H9 (cell line): ENCODE measurements around the gene RUNX1. TPM values are rescaled to one million over a fixed set of nuclear protein-coding genes. Genes with fewer than 3 reads are reported as not detected.

ENCODE experiments used
- DNase-seq: peaks from one replicate; pipeline ENCODE4 v3.0.0-alpha.2; 2017
- H2AFZ ChIP-seq: one replicate; pipeline ENCODE4 v1.6.1; 2013; ENCODE audit warnings: mild to moderate bottlenecking, low read length, control low read depth, moderate library complexity
- H2AK5ac ChIP-seq: 2 replicates; pipeline ENCODE4 v1.6.1; 2013; ENCODE audit warnings: low read length, control low read depth, mixed read lengths; ENCODE audit not compliant: insufficient read length
- H2BK120ac ChIP-seq: one replicate; pipeline ENCODE4 v1.6.1; 2013; ENCODE audit warnings: low read depth, mild to moderate bottlenecking, low read length, control low read depth, inconsistent platforms; ENCODE audit not compliant: poor library complexity, severe bottlenecking
- H2BK12ac ChIP-seq: 2 replicates; pipeline ENCODE4 v1.6.1; 2013; ENCODE audit warnings: low read length, control low read depth, mixed read lengths, low read depth; ENCODE audit not compliant: insufficient read length
- H2BK15ac ChIP-seq: 2 replicates; pipeline ENCODE4 v1.6.1; 2013; ENCODE audit warnings: low read depth, low read length, control low read depth
- H2BK20ac ChIP-seq: one replicate; pipeline ENCODE4 v1.6.1; 2013; ENCODE audit warnings: low read depth, mild to moderate bottlenecking, low read length, control low read depth, inconsistent platforms; ENCODE audit not compliant: poor library complexity, severe bottlenecking
- H2BK5ac ChIP-seq: 2 replicates; pipeline ENCODE4 v1.6.1; 2013; ENCODE audit warnings: low read length, control low read depth, mixed read lengths; ENCODE audit not compliant: insufficient read length
- H3K14ac ChIP-seq: 2 replicates; pipeline ENCODE4 v1.6.1; 2013; ENCODE audit warnings: low read length, control low read depth; ENCODE audit not compliant: insufficient read depth
- H3K18ac ChIP-seq: 2 replicates; pipeline ENCODE4 v1.6.1; 2013; ENCODE audit warnings: low read depth, mild to moderate bottlenecking, mixed read lengths, low read length, control low read depth; ENCODE audit not compliant: insufficient read length
- H3K23ac ChIP-seq: 2 replicates; pipeline ENCODE4 v1.6.1; 2013; ENCODE audit warnings: low read length, control low read depth, mixed read lengths, low read depth; ENCODE audit not compliant: insufficient read length
- H3K23me2 ChIP-seq: 2 replicates; pipeline ENCODE4 v1.6.1; 2013; ENCODE audit warnings: low read depth, mild to moderate bottlenecking, mixed read lengths, low read length, control low read depth; ENCODE audit not compliant: insufficient read length, poor library complexity, severe bottlenecking
- H3K27ac ChIP-seq: 2 replicates; pipeline ENCODE4 v1.5.1; 2013; ENCODE audit warnings: low read length, control low read depth, mixed read lengths, low read depth; ENCODE audit not compliant: insufficient read length
- H3K27me3 ChIP-seq: 2 replicates; pipeline ENCODE4 v1.6.1; 2013; ENCODE audit warnings: low read length, control low read depth, inconsistent platforms; ENCODE audit not compliant: insufficient read depth
- H3K4ac ChIP-seq: 2 replicates; pipeline ENCODE4 v1.6.1; 2013; ENCODE audit warnings: low read depth, mild to moderate bottlenecking, control low read depth, inconsistent platforms, low read length, moderate library complexity
- H3K4me1 ChIP-seq: 2 replicates; pipeline ENCODE4 v1.6.1; 2013; ENCODE audit warnings: low read length, control low read depth, inconsistent platforms; ENCODE audit not compliant: insufficient read depth
- H3K4me2 ChIP-seq: 2 replicates; pipeline ENCODE4 v1.6.1; 2013; ENCODE audit warnings: low read length, control low read depth, mixed read lengths; ENCODE audit not compliant: insufficient read length, insufficient read depth
- H3K56ac ChIP-seq: 2 replicates; pipeline ENCODE4 v1.6.1; 2013; ENCODE audit warnings: low read depth, mild to moderate bottlenecking, mixed read lengths, low read length, control low read depth; ENCODE audit not compliant: insufficient read length
- H3K79me1 ChIP-seq: 2 replicates; pipeline ENCODE4 v1.6.1; 2013; ENCODE audit warnings: low read depth, mild to moderate bottlenecking, moderate library complexity, low read length, control low read depth, inconsistent platforms; ENCODE audit not compliant: insufficient read depth, poor library complexity, severe bottlenecking
- H3K79me2 ChIP-seq: 2 replicates; pipeline ENCODE4 v1.6.1; 2013; ENCODE audit warnings: low read length, control low read depth, inconsistent platforms; ENCODE audit not compliant: insufficient read depth
- H3K9ac ChIP-seq: 2 replicates; pipeline ENCODE4 v1.6.1; 2013; ENCODE audit warnings: low read length, control low read depth, mixed read lengths; ENCODE audit not compliant: insufficient read length; ENCODE audit errors: extremely low read depth
- H3K9me3 ChIP-seq: one replicate; pipeline ENCODE4 v1.6.1; 2013; ENCODE audit warnings: low read depth, low read length, inconsistent platforms; ENCODE audit not compliant: control insufficient read depth
- H3T11ph ChIP-seq: one replicate; pipeline ENCODE4 v1.6.1; 2013; ENCODE audit warnings: mild to moderate bottlenecking, low read length, control low read depth, inconsistent platforms
- H4K20me1 ChIP-seq: one replicate; pipeline ENCODE4 v1.6.1; 2013; ENCODE audit not compliant: control insufficient read depth, insufficient read length, insufficient read depth
- H4K5ac ChIP-seq: 2 replicates; pipeline ENCODE4 v1.6.1; 2013; ENCODE audit warnings: low read depth, mild to moderate bottlenecking, mixed read lengths, low read length, control low read depth; ENCODE audit not compliant: insufficient read length
- H4K8ac ChIP-seq: replicated peaks from 2 replicates; pipeline ENCODE4 v1.6.1; 2013; ENCODE audit warnings: low read length, control low read depth, mixed read lengths, low read depth; ENCODE audit not compliant: insufficient read length
- H4K91ac ChIP-seq: 2 replicates; pipeline ENCODE4 v1.6.1; 2013; ENCODE audit warnings: low read depth, mild to moderate bottlenecking, moderate library complexity, mixed read lengths, low read length, control low read depth; ENCODE audit not compliant: insufficient read length
- H3K27ac Mint-ChIP-seq, 3 experiments: 2 replicates in 2 of 3; 3 replicates in 1 of 3; pipeline ENCODE4 v1.8.0; 2020 to 2021; ENCODE audit warnings: mixed read lengths in 3 of 3, mild to moderate bottlenecking in 1 of 3, moderate library complexity in 1 of 3
- H3K27me3 Mint-ChIP-seq: 2 replicates; pipeline ENCODE4 v1.8.0; 2021; ENCODE audit warnings: low read depth, mild to moderate bottlenecking, moderate library complexity, mixed read lengths
- H3K36me3 Mint-ChIP-seq, 3 experiments: 2 replicates in 2 of 3; 3 replicates in 1 of 3; pipeline ENCODE4 v1.8.0; 2020 to 2021; ENCODE audit warnings: low read depth in 3 of 3, mixed read lengths in 3 of 3; ENCODE audit not compliant: insufficient read depth in 1 of 3
- H3K4me1 Mint-ChIP-seq, 2 experiments: 2 replicates each; pipeline ENCODE4 v1.8.0; 2020; ENCODE audit warnings: mixed read lengths in 2 of 2
- H3K4me3 Mint-ChIP-seq, 2 experiments: 2 replicates in 1 of 2; 3 replicates in 1 of 2; pipeline ENCODE4 v1.8.0; 2020 to 2021; ENCODE audit warnings: mild to moderate bottlenecking in 2 of 2, mixed read lengths in 2 of 2, moderate library complexity in 1 of 2
- H3K9me3 Mint-ChIP-seq, 2 experiments: 2 replicates in 1 of 2; 3 replicates in 1 of 2; pipeline ENCODE4 v1.8.0; 2020; ENCODE audit warnings: mild to moderate bottlenecking in 2 of 2, mixed read lengths in 2 of 2, moderate library complexity in 1 of 2
- WGBS: extraction: QIAGEN DNeasy Blood & Tissue Kit; methylation state at CpG from one replicate; pipeline ENCODE4 v1.1.7; 2013; ENCODE audit warnings: missing lambda C conversion rate, low lambda C conversion rate, mixed read lengths; ENCODE audit not compliant: insufficient read length; ENCODE audit errors: extremely low coverage; 5-methylcytosine and 5-hydroxymethylcytosine counted together
- total RNA-seq: library from RNA; stranded (reverse); gene quantifications from 2 replicates; pipeline ENCODE4 v1.2.1, GENCODE V29; 2021
- TF ChIP-seq, protein P1 (sequence below): fragments of 200-600 bp; sonication (generic); conservative IDR thresholded peaks from 3 replicates; pipeline ENCODE4 v1.8.0; 2021; ENCODE audit warnings: antibody characterized with exemption, mild to moderate bottlenecking

The RUNX1 gene
- total RNA-seq, 1 experiment from 2014 or later = 0.72 TPM

DNA sequence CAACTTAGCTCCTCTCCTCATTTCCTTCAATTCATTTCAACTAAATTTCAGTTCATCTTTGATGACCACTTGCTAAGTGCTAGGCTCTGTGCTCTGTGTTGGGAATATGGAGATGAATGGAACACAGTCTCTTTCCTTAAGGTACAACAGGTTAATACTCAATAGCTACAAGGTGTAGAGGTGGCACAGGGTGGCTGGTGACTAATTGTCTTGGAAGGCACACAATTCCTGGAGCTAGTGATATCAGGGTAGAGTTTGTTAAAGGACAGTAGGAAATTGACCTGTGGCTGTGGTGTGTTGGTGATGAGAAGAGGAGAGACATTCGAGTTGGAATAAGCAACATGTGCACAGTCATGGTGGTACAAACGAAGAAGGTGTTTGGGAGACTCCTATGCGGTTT is 124.9 kb downstream of the RUNX1 start:
- no peak overlapping the region for H2BK15ac ChIP-seq
- H4K8ac ChIP-seq = no peak overlapping the region
- no peak overlapping the region for H3K4ac ChIP-seq
- no peaks in the 10 kb centered on the region for H3K4me1 Mint-ChIP-seq
- no peak overlapping the region for H4K5ac ChIP-seq
- H3K27ac Mint-ChIP-seq = no peak overlapping the region
- H3K9me3 Mint-ChIP-seq = no peaks in the 10 kb centered on the region
- no peak for DNase-seq
- no peak overlapping the region for H3K9ac ChIP-seq
- no peaks in the 10 kb centered on the region for H4K20me1 ChIP-seq
- no peaks in the 10 kb centered on the region; the same call in 1 of the 2 replicates for H3K4me1 ChIP-seq
- H2BK20ac ChIP-seq = no peak overlapping the region
- H2BK12ac ChIP-seq = no peak overlapping the region
- no peaks in the 10 kb centered on the region for H3K79me1 ChIP-seq
- H3K27me3 Mint-ChIP-seq = peaks cover 2% of the 10 kb centered on the region
- H3K18ac ChIP-seq = no peak overlapping the region
- H3K23ac ChIP-seq = no peak overlapping the region
- no peak overlapping the region for H2AK5ac ChIP-seq
- H3K4me2 ChIP-seq = no peak overlapping the region
- H2AFZ ChIP-seq = no peak overlapping the region
- no peaks in the 10 kb centered on the region for H3K9me3 ChIP-seq
- no peak overlapping the region for H3K27ac ChIP-seq
- no peak overlapping the region for H2BK5ac ChIP-seq
- H3K4me3 Mint-ChIP-seq = no peak overlapping the region
- no peak overlapping the region for H3K56ac ChIP-seq
- no peak overlapping the region for H2BK120ac ChIP-seq
- no peaks in the 10 kb centered on the region for H3K79me2 ChIP-seq
- no peak overlapping the region for H4K91ac ChIP-seq
- H3T11ph ChIP-seq = no peak overlapping the region
- TF ChIP-seq, protein P1, sequence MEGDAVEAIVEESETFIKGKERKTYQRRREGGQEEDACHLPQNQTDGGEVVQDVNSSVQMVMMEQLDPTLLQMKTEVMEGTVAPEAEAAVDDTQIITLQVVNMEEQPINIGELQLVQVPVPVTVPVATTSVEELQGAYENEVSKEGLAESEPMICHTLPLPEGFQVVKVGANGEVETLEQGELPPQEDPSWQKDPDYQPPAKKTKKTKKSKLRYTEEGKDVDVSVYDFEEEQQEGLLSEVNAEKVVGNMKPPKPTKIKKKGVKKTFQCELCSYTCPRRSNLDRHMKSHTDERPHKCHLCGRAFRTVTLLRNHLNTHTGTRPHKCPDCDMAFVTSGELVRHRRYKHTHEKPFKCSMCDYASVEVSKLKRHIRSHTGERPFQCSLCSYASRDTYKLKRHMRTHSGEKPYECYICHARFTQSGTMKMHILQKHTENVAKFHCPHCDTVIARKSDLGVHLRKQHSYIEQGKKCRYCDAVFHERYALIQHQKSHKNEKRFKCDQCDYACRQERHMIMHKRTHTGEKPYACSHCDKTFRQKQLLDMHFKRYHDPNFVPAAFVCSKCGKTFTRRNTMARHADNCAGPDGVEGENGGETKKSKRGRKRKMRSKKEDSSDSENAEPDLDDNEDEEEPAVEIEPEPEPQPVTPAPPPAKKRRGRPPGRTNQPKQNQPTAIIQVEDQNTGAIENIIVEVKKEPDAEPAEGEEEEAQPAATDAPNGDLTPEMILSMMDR = no peak
- H3K27me3 ChIP-seq = no peaks in the 10 kb centered on the region
- no peaks in the 10 kb centered on the region for H3K23me2 ChIP-seq
- no peaks in the 10 kb centered on the region for H3K36me3 Mint-ChIP-seq
- H3K14ac ChIP-seq = no peak overlapping the region
- WGBS = no CpG with 5 or more reads among the region's 3 CpGs
